H1 (cell line): ENCODE results near the gene AGPAT2. TPM values are rescaled to one million over a fixed set of nuclear protein-coding genes. Genes with fewer than 3 reads are reported as not detected.

Experiments used
- CTCF ChIA-PET: fragments of 300-600 bp; sonication (Branson Sonifier 250); formaldehyde crosslinking; loops from one replicate; lab custom pipeline; 2021; ENCODE audit not compliant: partially characterized antibody; lab: Charles Lee
- POLR2A ChIA-PET: fragments of 300-600 bp; sonication (Branson Sonifier 250); formaldehyde crosslinking; loops from one replicate; lab custom pipeline; 2021; ENCODE audit warnings: inconsistent platforms; ENCODE audit not compliant: partially characterized antibody; lab: Charles Lee
- DNase-seq, 2 experiments: peaks; one replicate each; pipeline versions ENCODE4 v3.0.0 to v3.0.0-alpha.2; 2010 to 2022; ENCODE audit warnings: low spot score in 2 of 2, low read depth in 1 of 2, mixed read lengths in 1 of 2
- FAIRE-seq: peaks from 2 replicates; lab custom pipeline; 2011; peaks lifted over from hg19 to GRCh38; lab: Jason Lieb, UNC
- H2AFZ ChIP-seq: 2 replicates; pipeline ENCODE4 v1.8.1; 2012; ENCODE audit warnings: low read length, inconsistent platforms
- H2AK5ac ChIP-seq: 2 replicates; pipeline ENCODE4 v1.6.1; 2013; ENCODE audit warnings: low read depth, low read length
- H2BK120ac ChIP-seq: replicated peaks from 2 replicates; pipeline ENCODE3; 2013; ENCODE audit warnings: low read depth, low read length, inconsistent platforms
- H2BK12ac ChIP-seq: 2 replicates; pipeline ENCODE4 v1.6.1; 2013; ENCODE audit warnings: low read depth, low read length
- H2BK15ac ChIP-seq: 2 replicates; pipeline ENCODE4 v1.6.1; 2013; ENCODE audit warnings: low read length
- H2BK20ac ChIP-seq: 2 replicates; pipeline ENCODE4 v1.6.1; 2013; ENCODE audit warnings: low read length
- H2BK5ac ChIP-seq: 2 replicates; pipeline ENCODE4 v1.6.1; 2013; ENCODE audit warnings: low read depth, low read length
- H3K14ac ChIP-seq: 2 replicates; pipeline ENCODE4 v1.6.1; 2013; ENCODE audit warnings: inconsistent platforms; ENCODE audit not compliant: insufficient read length
- H3K18ac ChIP-seq: 2 replicates; pipeline ENCODE4 v1.6.1; 2013; ENCODE audit warnings: low read length; ENCODE audit errors: extremely low read depth
- H3K23ac ChIP-seq: 2 replicates; pipeline ENCODE4 v1.6.1; 2013; ENCODE audit warnings: inconsistent platforms; ENCODE audit not compliant: insufficient read length
- H3K23me2 ChIP-seq: 2 replicates; pipeline ENCODE4 v1.6.1; 2013; ENCODE audit warnings: low read depth, low read length
- H3K27ac ChIP-seq: 2 replicates; pipeline ENCODE4 v1.6.1; 2011; ENCODE audit warnings: low read depth, low read length, inconsistent platforms
- H3K27me3 ChIP-seq, 4 experiments: replicated peaks in 1 of 4; 1 replicate in 1 of 4; 2 replicates in 3 of 4; pipeline versions ENCODE4 v1.6.1 to v1.8.1; 2011 to 2013; ENCODE audit warnings: low read length in 3 of 4, mild to moderate bottlenecking in 3 of 4, inconsistent platforms in 2 of 4, mixed read lengths in 2 of 4, moderate library complexity in 1 of 4; ENCODE audit not compliant: control insufficient read depth in 3 of 4, insufficient read depth in 3 of 4; ENCODE audit errors: extremely low read depth in 1 of 4
- H3K36me3 ChIP-seq, 4 experiments: 2 replicates each; pipeline versions ENCODE4 v1.6.1 to v1.8.1; 2011 to 2013; ENCODE audit warnings: mild to moderate bottlenecking in 4 of 4, low read length in 3 of 4, moderate library complexity in 2 of 4, control low read depth in 1 of 4, inconsistent platforms in 1 of 4; ENCODE audit not compliant: insufficient read depth in 4 of 4, control insufficient read depth in 2 of 4
- H3K4ac ChIP-seq: replicated peaks from 2 replicates; pipeline ENCODE3; 2013; ENCODE audit warnings: low read length, low read depth, mixed read lengths, inconsistent platforms; ENCODE audit not compliant: insufficient read length
- H3K4me1 ChIP-seq, 4 experiments: replicated peaks in 1 of 4; 1 replicate in 1 of 4; 2 replicates in 3 of 4; pipeline versions ENCODE4 v1.6.1 to v1.8.1; 2011 to 2013; ENCODE audit warnings: low read length in 3 of 4, inconsistent platforms in 2 of 4, mixed read lengths in 1 of 4; ENCODE audit not compliant: insufficient read depth in 4 of 4, control insufficient read depth in 3 of 4
- H3K4me2 ChIP-seq, 2 experiments: 2 replicates each; pipeline versions ENCODE4 v1.6.1 to v1.8.1; 2011 to 2013; ENCODE audit warnings: low read depth in 2 of 2, low read length in 2 of 2, control low read depth in 1 of 2, inconsistent platforms in 1 of 2, mild to moderate bottlenecking in 1 of 2; ENCODE audit not compliant: insufficient read depth in 1 of 2
- H3K4me3 ChIP-seq, 4 experiments: fragments of 200-600, 300-600 bp in 1 of 4; sonication (generic), shearing (Covaris generic), sonication (Bioruptor Twin) in 1 of 4; 2 replicates each; pipeline versions ENCODE4 v1.5.1 to v1.8.1; 2011 to 2016; ENCODE audit warnings: low read length in 4 of 4, low read depth in 3 of 4, control low read depth in 2 of 4, inconsistent platforms in 2 of 4, mild to moderate bottlenecking in 2 of 4, mixed read lengths in 1 of 4, moderate library complexity in 1 of 4; ENCODE audit not compliant: insufficient read depth in 2 of 4; ENCODE audit errors: extremely low read depth in 1 of 4
- H3K56ac ChIP-seq: replicated peaks from 2 replicates; pipeline ENCODE3; 2013; ENCODE audit warnings: low read depth, mild to moderate bottlenecking, mixed read lengths, low read length, inconsistent platforms; ENCODE audit not compliant: insufficient read length
- H3K79me1 ChIP-seq: 2 replicates; pipeline ENCODE4 v1.6.1; 2013; ENCODE audit warnings: low read depth, low read length, control low read depth
- H3K79me2 ChIP-seq, 2 experiments: 2 replicates each; pipeline versions ENCODE4 v1.6.1 to v1.8.1; 2012 to 2013; ENCODE audit warnings: low read length in 2 of 2, mild to moderate bottlenecking in 2 of 2, inconsistent platforms in 1 of 2; ENCODE audit not compliant: insufficient read depth in 2 of 2, control insufficient read depth in 1 of 2
- H3K9ac ChIP-seq, 4 experiments: replicated peaks in 1 of 4; 1 replicate in 1 of 4; 2 replicates in 3 of 4; pipeline versions ENCODE4 v1.6.1 to v1.8.1; 2011 to 2013; ENCODE audit warnings: low read depth in 3 of 4, low read length in 3 of 4, control low read depth in 2 of 4, mild to moderate bottlenecking in 2 of 4, moderate library complexity in 2 of 4, inconsistent platforms in 1 of 4; ENCODE audit errors: extremely low read depth in 1 of 4
- H3K9me3 ChIP-seq, 2 experiments: 2 replicates each; pipeline versions ENCODE4 v1.6.1 to v1.8.1; 2012 to 2013; ENCODE audit warnings: mild to moderate bottlenecking in 2 of 2, moderate library complexity in 2 of 2, control low read depth in 1 of 2, inconsistent platforms in 1 of 2, low read depth in 1 of 2, low read length in 1 of 2, mixed read lengths in 1 of 2; ENCODE audit not compliant: insufficient read depth in 2 of 2
- H4K20me1 ChIP-seq, 2 experiments: replicated peaks in 1 of 2; 2 replicates each; pipeline versions ENCODE3 to v1.8.1; 2011 to 2013; ENCODE audit warnings: inconsistent platforms in 2 of 2, low read length in 2 of 2, mild to moderate bottlenecking in 1 of 2; ENCODE audit not compliant: insufficient read depth in 2 of 2, control insufficient read depth in 1 of 2
- H4K5ac ChIP-seq: 2 replicates; pipeline ENCODE4 v1.6.1; 2013; ENCODE audit warnings: low read length, low read depth, mixed read lengths, inconsistent platforms; ENCODE audit not compliant: insufficient read length
- H4K8ac ChIP-seq: 2 replicates; pipeline ENCODE4 v1.8.0; 2013; ENCODE audit warnings: mild to moderate bottlenecking, moderate library complexity, low read length, inconsistent platforms; ENCODE audit not compliant: insufficient read depth; ENCODE audit errors: extremely low read depth
- H4K91ac ChIP-seq: replicated peaks from 2 replicates; pipeline ENCODE3; 2013; ENCODE audit warnings: low read length, mixed read lengths, inconsistent platforms; ENCODE audit not compliant: insufficient read length
- CREB1 ChIP-seq: IDR thresholded peaks from 2 replicates; pipeline ENCODE4 v1.6.1; 2012; ENCODE audit warnings: inconsistent platforms
- EP300 ChIP-seq, 2 experiments: IDR thresholded peaks; 1 replicate in 1 of 2; 2 replicates in 1 of 2; pipeline ENCODE4 v1.6.1; 2011 to 2012; ENCODE audit warnings: low read depth in 2 of 2, low read length in 2 of 2, mild to moderate bottlenecking in 2 of 2, borderline replicate concordance in 1 of 2, inconsistent platforms in 1 of 2, moderate library complexity in 1 of 2
- KDM1A ChIP-seq: fragments of 200-600, 300-600 bp; sonication (generic); IDR thresholded peaks from 2 replicates; pipeline ENCODE4 v1.7.1; 2016; ENCODE audit warnings: mild to moderate bottlenecking, low read length, borderline replicate concordance
- whole genome bisulfite sequencing, 2 experiments: shearing (Covaris generic) in 1 of 2; methylation state at CpG; one replicate each; pipeline versions ENCODE4 v1.1.6 to v1.1.7; 2013 to 2015; ENCODE audit warnings: low lambda C conversion rate in 2 of 2, mixed read lengths in 2 of 2, inconsistent platforms in 1 of 2, low coverage in 1 of 2, missing lambda C conversion rate in 1 of 2; ENCODE audit not compliant: insufficient replicate concordance in 2 of 2, insufficient coverage in 1 of 2, insufficient read length in 1 of 2; ENCODE audit errors: extremely low coverage in 1 of 2, missing lambda C conversion rate in 1 of 2; 5-methylcytosine and 5-hydroxymethylcytosine counted together
- polyA plus RNA-seq, 7 experiments: library from polyadenylated mRNA; depleted of rRNA in 3 of 7; stranded (reverse) in 5 of 7; unstranded in 2 of 7; fragments of >200 nt in 5 of 7; fragments of 200-250 nt in 2 of 7; gene quantifications; 1 replicate in 5 of 7; 2 replicates in 1 of 7; 4 replicates in 1 of 7; pipeline versions ENCODE4 v1.2.1 to v1.2.3, GENCODE V29; 2011 to 2013; ENCODE audit warnings: missing spikeins in 2 of 7, mixed read lengths in 2 of 7
- total RNA-seq: library from RNA; stranded (reverse); fragmentation: NEBNext Ultra II Directional; extraction: Animal tissue kit (Norgen Biotek cat#: 25700); gene quantifications from 2 replicates; pipeline ENCODE4 v1.2.1, GENCODE V29; 2021

Gene AGPAT2
- total and polyA plus RNA-seq, 2 of the 8 experiments (the other 6 are each of a cell fraction or from before 2014, with no cell fraction given) = 31.6 to 37.6 TPM

- Histone ChIP-seq H3K4me1 (peaks cover 0 to 3% (median 0%) of the 10 kb centered on the region in 4 experiments; a peak in 5 of 7 replicates), H3K56ac (no peak overlapping the region), H2AFZ (no peak overlapping the region), H3K79me1 (peaks cover 5% of the 10 kb centered on the region; the same call in 1 of the 2 replicates), H2BK12ac (no peak overlapping the region), H3K79me2 (peaks cover 0 to 9% of the 10 kb centered on the region in 2 experiments; a peak in 1 of 4 replicates), H4K20me1 (peaks cover 0 to 3% of the 10 kb centered on the region in 2 experiments), H3K36me3 (no peaks in the 10 kb centered on the region), H2AK5ac (no peak overlapping the region), H3K9ac (no peak overlapping the region), H3K4ac (no peak overlapping the region), H3K9me3 (no peaks in the 10 kb centered on the region), H3K4me2 (no peak overlapping the region), H4K91ac (no peak overlapping the region), H4K5ac (no peak overlapping the region), H3K4me3 (no peak overlapping the region), H3K23ac (no peak overlapping the region), H4K8ac (no peak overlapping the region), H3K27me3 (peaks cover 0 to 9% (median 5%) of the 10 kb centered on the region in 4 experiments; a peak in 5 of 7 replicates), H2BK15ac (no peak overlapping the region), H2BK120ac (no peak overlapping the region), H2BK20ac (no peak overlapping the region), H2BK5ac (no peak overlapping the region), H3K18ac (no peak overlapping the region), H3K27ac (no peak overlapping the region), H3K14ac (no peak overlapping the region), H3K23me2 (peaks cover 2% of the 10 kb centered on the region; the same call in 1 of the 2 replicates)
- ChIA-PET CTCF (interaction anchor here (1.0 kb wide), 1 partner anchor 24 kb away, joined by 6 read pairs; the partner anchor contains the start of gene LCN8), POLR2A (interaction anchor here (1.2 to 14.1 kb wide), 4 partner anchors 10 to 24 kb away, joined by 4 to 223 read pairs (median 72); partner anchors contain the start of genes DIPK1B, LCN10, LCN6 and LCN8)
- TF ChIP-seq EP300 (IDR thresholded peaks at IDR 0.05; ENCODE audit: borderline replicate concordance in 1 of 2, low read depth in 2 of 2, low read length in 2 of 2) (no peak), CREB1 (no peak), KDM1A (no peak)
- 88% methylated on average over 12 of the region's 12 CpGs; no CpG with 5 or more reads in 1 of the 2 experiments for WGBS, 2 experiments
- FAIRE-seq (no peak), DNase-seq (no peak)
These were observed 46.4 kb upstream of the AGPAT2 start for GRCh38 chr9:136733611-136734010.
